Spleen (tissue), 11 donors: Measurements from ENCODE around the gene PPM1N. TPM values are rescaled to one million over a fixed set of nuclear protein-coding genes. Genes with fewer than 3 reads are reported as not detected.
A peak's percentile ranks its signal among the peaks of the same experiment; 100 is the strongest.

Source experiments
- DNase-seq: peaks from one replicate; pipeline ENCODE4 v3.0.0-alpha.2; 2020
- H3K27ac ChIP-seq, 8 donors: fragments of 200-600 bp; sonication (generic) in 7 of 8; 1 replicate in 4 of 8; 2 replicates in 4 of 8; pipeline versions ENCODE4 v1.5.0 to v1.8.0; 2016 to 2021; ENCODE audit warnings: inconsistent platforms in 4 of 8, mild to moderate bottlenecking in 4 of 8, moderate library complexity in 1 of 8
- H3K27me3 ChIP-seq, 7 donors: fragments of 200-600 bp; sonication (generic) in 6 of 7; replicated peaks in 1 of 7; 1 replicate in 4 of 7; 2 replicates in 3 of 7; pipeline versions ENCODE4 v1.5.0 to v1.8.0; 2016 to 2021; ENCODE audit warnings: inconsistent platforms in 3 of 7, mild to moderate bottlenecking in 1 of 7
- H3K36me3 ChIP-seq, 6 donors: fragments of 200-600 bp; sonication (generic) in 5 of 6; 1 replicate in 4 of 6; 2 replicates in 2 of 6; pipeline versions ENCODE4 v1.5.0 to v1.8.0; 2016 to 2021; ENCODE audit warnings: inconsistent platforms in 2 of 6
- H3K4me1 ChIP-seq, 6 donors: fragments of 200-600 bp; sonication (generic) in 5 of 6; 1 replicate in 3 of 6; 2 replicates in 3 of 6; pipeline versions ENCODE4 v1.5.0 to v1.8.0; 2016 to 2021; ENCODE audit warnings: inconsistent platforms in 3 of 6
- H3K4me3 ChIP-seq, 8 donors: fragments of 200-600 bp; sonication (generic) in 7 of 8; 1 replicate in 4 of 8; 2 replicates in 4 of 8; pipeline versions ENCODE4 v1.5.0 to v1.8.0; 2016 to 2021; ENCODE audit warnings: inconsistent platforms in 4 of 8, mild to moderate bottlenecking in 4 of 8, moderate library complexity in 2 of 8
- H3K9me3 ChIP-seq, 8 donors: fragments of 200-600 bp; sonication (generic) in 7 of 8; 1 replicate in 4 of 8; 2 replicates in 4 of 8; pipeline versions ENCODE4 v1.5.0 to v1.8.0; 2016 to 2021; ENCODE audit warnings: inconsistent platforms in 4 of 8
- CTCF ChIP-seq, 11 experiments: fragments of 200-600 bp in 7 of 11; fragments of 450-650 bp in 4 of 11; sonication (generic) in 4 of 11; IDR thresholded peaks in 8 of 11; conservative IDR thresholded peaks in 3 of 11; 1 replicate in 7 of 11; 2 replicates in 4 of 11; pipeline versions ENCODE4 v1.4.0 to v1.8.0; 2016 to 2021; ENCODE audit warnings: antibody characterized with exemption in 11 of 11, inconsistent platforms in 4 of 11, mild to moderate bottlenecking in 1 of 11
- POLR2A ChIP-seq, 3 donors: fragments of 450-650 bp; IDR thresholded peaks; one replicate each; pipeline ENCODE4 v1.5.1; 2017; ENCODE audit warnings: antibody characterized with exemption in 3 of 3, mild to moderate bottlenecking in 1 of 3
- POLR2AphosphoS5 ChIP-seq, 3 donors: sonication (generic); formaldehyde crosslinking; IDR thresholded peaks; one replicate each; pipeline ENCODE4 v1.5.1; 2017; ENCODE audit warnings: antibody characterized with exemption in 3 of 3
- WGBS, 5 donors: extraction: QIAGEN DNeasy Blood & Tissue Kit in 3 of 5; methylation state at CpG; one replicate each; pipeline versions ENCODE4 v1.1.5 to v1.1.7; 2013 to 2018; 5-methylcytosine and 5-hydroxymethylcytosine counted together
- intact Hi-C: fragments of 100-400 bp; cut with DNase I; formaldehyde crosslinking; loops from one replicate; pipeline ENCODE4 v1.15.0; 2023; ENCODE audit warnings: low total_unique reads
- polyA plus RNA-seq, 3 donors: library from polyadenylated mRNA; stranded (reverse); fragments of 200-250 nt; gene quantifications; one replicate each; pipeline ENCODE4 v1.2.1, GENCODE V29; 2013
- total RNA-seq, 7 donors: library from RNA; depleted of rRNA in 3 of 7; stranded (reverse); fragments of >200 nt in 3 of 7; fragmentation: NEBNext Ultra II Directional in 4 of 7; extraction: Animal tissue kit (Norgen Biotek cat#: 25700) in 4 of 7; gene quantifications; one replicate each; pipeline versions ENCODE4 v1.1.0 to v1.2.1, GENCODE V29; 2016 to 2021
- donor health status: healthy with polysubstance abuse.
- donor health status: DM: no; HTN: no; CAD: no; lungs with moderate emphysema.
- donor health status: DM: no; HTN: no; CAD: no.
- donor health status: Bipolar disorder and iron deficiency.
- donor health status: healthy.
- donor health status: DM: no; HTN: no; CAD: no.
- donor health status: DM: yes; HTN: yes; CAD: no.

The PPM1N gene
- total and polyA plus RNA-seq, 10 donors, result 6.3 to 21.4 (median 9.7) TPM

- H3K27me3 ChIP-seq, result peaks cover 0 to 57% (median 25%) of the 10 kb centered on the region in 7 donors
- H3K36me3 ChIP-seq, result peaks cover 0 to 11% (median 0%) of the 10 kb centered on the region in 6 donors
- peaks cover 16 to 53% (median 39%) of the 10 kb centered on the region in 6 donors for H3K4me1 ChIP-seq
- WGBS, 5 donors, result 2 to 6% (median 4%) methylated on average over 17 to 32 of the region's 32 CpGs
- H3K27ac ChIP-seq, result peak overlapping the region in 6 of 8 donors; percentile 43 to 74 (median 66)
- DNase-seq, result no peak
- intact Hi-C loops, result no loop called here
- TF ChIP-seq POLR2A (IDR thresholded peaks at IDR 0.05) (no peak), POLR2AphosphoS5 (IDR thresholded peaks at IDR 0.05) (peak; percentile 8 to 48 (median 25))
- H3K9me3 ChIP-seq, result no peaks in the 10 kb centered on the region
- H3K4me3 ChIP-seq, result peak overlapping the region; percentile 14 to 65 (median 42)
These were observed 5.4 kb upstream of the PPM1N start for GRCh38 chr19:45492627-45493470.

- Histone ChIP-seq H3K27ac (no peak overlapping the region), H3K9me3 (no peaks in the 10 kb centered on the region), H3K36me3 (peaks cover 0 to 6% (median 0%) of the 10 kb centered on the region in 6 donors), H3K4me1 (peaks cover 31 to 68% (median 54%) of the 10 kb centered on the region in 6 donors), H3K4me3 (peak overlapping the region in 1 of 8 donors; percentile 65), H3K27me3 (peaks cover 0 to 73% (median 37%) of the 10 kb centered on the region in 7 donors)
- intact Hi-C loops, result no loop called here
- DNase-seq, result no peak
- 91 to 96% (median 94%) methylated on average over 20 to 39 of the region's 39 CpGs for WGBS, 5 donors
- no peak for TF ChIP-seq POLR2AphosphoS5 (IDR thresholded peaks at IDR 0.05)
- TF ChIP-seq POLR2A (IDR thresholded peaks at IDR 0.05), result no peak
- no peak for TF ChIP-seq CTCF (IDR thresholded peaks at IDR 0.05 in 8 of 11, conservative IDR thresholded peaks at IDR 0.05 in 3 of 11)
These were observed 3.9 kb upstream of the PPM1N start for GRCh38 chr19:45494261-45494916.

- WGBS, 5 donors, result 79 to 90% (median 87%) methylated on average over 5 of the region's 5 CpGs
- Histone ChIP-seq H3K9me3 (no peaks in the 10 kb centered on the region), H3K4me3 (no peak overlapping the region), H3K27me3 (peaks cover 0 to 81% (median 43%) of the 10 kb centered on the region in 7 donors), H3K36me3 (peaks cover 0 to 6% (median 0%) of the 10 kb centered on the region in 6 donors), H3K27ac (no peak overlapping the region), H3K4me1 (peaks cover 31 to 76% (median 59%) of the 10 kb centered on the region in 6 donors)
- DNase-seq, result no peak
- intact Hi-C loops, result no loop called here
- no peak for TF ChIP-seq POLR2AphosphoS5 (IDR thresholded peaks at IDR 0.05)
- no peak for TF ChIP-seq POLR2A (IDR thresholded peaks at IDR 0.05)
- no peak for TF ChIP-seq CTCF (IDR thresholded peaks at IDR 0.05 in 8 of 11, conservative IDR thresholded peaks at IDR 0.05 in 3 of 11)
These were observed 3.1 kb upstream of the PPM1N start for GRCh38 chr19:45495178-45495577.

- Histone ChIP-seq H3K27ac (peak overlapping the region in 3 of 8 donors; percentile 53 to 83 (median 72)), H3K4me3 (peak overlapping the region; percentile 50 to 83 (median 68)), H3K9me3 (no peaks in the 10 kb centered on the region), H3K36me3 (peaks cover 0 to 6% (median 0%) of the 10 kb centered on the region in 6 donors), H3K27me3 (peaks cover 0 to 85% (median 43%) of the 10 kb centered on the region in 7 donors), H3K4me1 (peaks cover 31 to 89% (median 62%) of the 10 kb centered on the region in 6 donors)
- intact Hi-C loops, result no loop called here
- WGBS, 5 donors, result 0 to 2% (median 1%) methylated on average over 24 to 54 of the region's 54 CpGs
- TF ChIP-seq CTCF (IDR thresholded peaks at IDR 0.05 in 8 of 11, conservative IDR thresholded peaks at IDR 0.05 in 3 of 11), result no peak
- peak in 1 of 3 donors; percentile 39 for TF ChIP-seq POLR2AphosphoS5 (IDR thresholded peaks at IDR 0.05)
- DNase-seq, result peak; percentile 91
These were observed 1.8 kb upstream of the PPM1N start for GRCh38 chr19:45496349-45496953.
